Activated T-helper 2 cell treated with anti-CD3 and anti-CD28 coated beads, Interferon-gamma antibody, Interleukin-2, Interleukin-4, amounts not matched to agents 10 μg/mL and 5 μg/mL and 100 μg/mL, durations not matched to agents 14 hours and 24 hours and 36 hours (primary cell): ENCODE data around the gene LSM14B. TPM values are rescaled to one million over a fixed set of nuclear protein-coding genes. Genes with fewer than 3 reads are reported as not detected.

Experiments
- DNase-seq: peaks from one replicate; pipeline ENCODE4 v3.0.0; 2021; ENCODE audit warnings: low spot score
- H3K27ac Mint-ChIP-seq: one replicate; pipeline ENCODE4 v1.8.0; 2021; ENCODE audit warnings: mixed read lengths
- H3K27me3 Mint-ChIP-seq: one replicate; pipeline ENCODE4 v1.8.0; 2021; ENCODE audit warnings: low read depth, mixed read lengths
- H3K36me3 Mint-ChIP-seq: one replicate; pipeline ENCODE4 v1.8.0; 2021; ENCODE audit warnings: low read depth, mixed read lengths
- H3K4me1 Mint-ChIP-seq: one replicate; pipeline ENCODE4 v1.8.0; 2021; ENCODE audit warnings: low read depth, mixed read lengths
- H3K4me3 Mint-ChIP-seq: one replicate; pipeline ENCODE4 v1.8.0; 2021; ENCODE audit warnings: low read depth, mild to moderate bottlenecking, moderate library complexity, mixed read lengths
- H3K9me3 Mint-ChIP-seq: one replicate; pipeline ENCODE4 v1.8.0; 2021; ENCODE audit warnings: mixed read lengths
- intact Hi-C: fragments of 100-400 bp; cut with micrococcal nuclease; formaldehyde crosslinking; loops from one replicate; pipeline ENCODE4 v1.15.1; 2023
- total RNA-seq: library from RNA; stranded (reverse); gene quantifications from 2 replicates; pipeline ENCODE4 v1.2.3, GENCODE V29; 2022

Gene LSM14B
- total RNA-seq, 1 donor from 2014 or later: 45.0 TPM

GRCh38 chr20:62181808-62182207 lies 59.5 kb downstream of the LSM14B start:
- Mint-ChIP-seq H3K36me3 (peaks cover 14% of the 10 kb centered on the region), H3K4me1 (peaks cover 17% of the 10 kb centered on the region), H3K9me3 (no peaks in the 10 kb centered on the region), H3K4me3 (peak overlapping the region; percentile 91), H3K27ac (peak overlapping the region; percentile 89), H3K27me3 (no peaks in the 10 kb centered on the region)
- intact Hi-C loops: loop anchor here (1.0 to 2.0 kb wide), 3 partner anchors 41 to 59 kb away; partner anchors contain the start of genes LSM14B and OSBPL2
- DNase-seq: no peak

DNA sequence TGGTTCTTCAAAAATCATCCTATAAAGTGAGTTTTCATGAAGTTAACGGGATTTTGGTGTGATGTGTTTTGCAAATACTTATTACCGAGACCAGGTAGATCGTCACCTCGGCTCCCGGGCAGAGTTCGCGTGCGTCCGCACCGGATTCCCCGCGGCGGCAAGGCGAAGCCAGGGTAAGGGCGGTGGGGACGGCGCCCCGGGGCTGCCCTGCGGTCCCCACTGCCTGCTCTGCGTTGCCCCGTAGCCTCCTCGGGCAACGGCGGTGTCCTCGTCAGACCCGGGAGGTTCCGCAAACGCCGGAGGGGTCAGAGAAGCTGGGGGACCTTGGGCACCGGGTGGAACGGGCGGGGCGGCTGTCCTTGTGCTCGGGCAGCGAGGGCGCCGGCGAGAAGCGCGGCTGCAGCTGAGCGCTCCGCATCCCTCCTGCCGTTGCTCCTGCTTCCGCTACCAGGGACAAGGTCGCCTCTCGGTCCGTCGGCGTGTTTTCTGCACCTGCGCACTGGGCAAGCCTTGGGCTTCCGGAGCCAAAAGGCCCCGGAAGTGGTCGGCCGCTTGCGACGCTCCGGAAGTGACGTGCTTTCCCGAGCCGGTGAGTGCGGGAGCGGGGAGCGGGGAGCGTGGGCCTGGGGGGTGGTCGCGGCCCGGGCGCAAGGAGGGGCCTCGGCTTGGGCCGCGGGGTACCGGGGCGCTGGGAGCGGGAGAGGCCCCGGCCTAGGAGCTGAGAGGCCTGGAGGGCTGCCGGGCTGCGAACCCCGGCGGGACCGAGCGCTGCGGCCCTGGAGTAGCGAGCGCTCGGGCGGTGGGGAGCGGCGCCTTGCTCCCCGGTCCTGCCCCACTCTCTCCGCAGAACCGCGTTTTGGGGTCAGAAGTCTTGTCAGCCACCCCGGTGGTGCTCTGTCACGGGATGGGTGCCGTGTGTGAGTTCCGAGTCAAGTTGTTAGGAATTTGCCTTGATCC lies 60.5 kb downstream of the LSM14B start, which contains the start of gene MTG2:
Gene MTG2, plus strand, starts transcription at position 560 of the 957 bp plus-strand sequence. CDS start 10,393 bp downstream, outside the sequence.
- H3K4me3 Mint-ChIP-seq: peak within 1 kb of the TSS; percentile 91
- peaks cover 24% of the 10 kb centered on the region for H3K4me1 Mint-ChIP-seq
- H3K27ac Mint-ChIP-seq: peak within 1 kb of the TSS; percentile 89
- peak; percentile 93 for DNase-seq
- no peaks in the 10 kb centered on the region for H3K27me3 Mint-ChIP-seq
- H3K36me3 Mint-ChIP-seq: peaks cover 14% of the 10 kb centered on the region
- intact Hi-C loops: loop anchor here (1.0 to 2.0 kb wide), 3 partner anchors 41 to 60 kb away; partner anchors contain the start of genes LSM14B and OSBPL2
- no peaks in the 10 kb centered on the region for H3K9me3 Mint-ChIP-seq

- peaks cover 14% of the 10 kb centered on the region for H3K36me3 Mint-ChIP-seq
- peak overlapping the region; percentile 85 for H3K27ac Mint-ChIP-seq
- DNase-seq: no peak
- H3K27me3 Mint-ChIP-seq: no peaks in the 10 kb centered on the region
- intact Hi-C loops: loop anchor here (2.0 kb wide), 2 partner anchors 55 to 61 kb away; partner anchors contain the start of genes LSM14B and OSBPL2
- H3K4me1 Mint-ChIP-seq: peaks cover 24% of the 10 kb centered on the region
- no peaks in the 10 kb centered on the region for H3K9me3 Mint-ChIP-seq
- H3K4me3 Mint-ChIP-seq: peak overlapping the region; percentile 91
Observed at GRCh38 chr20:62183426-62184142, 61.3 kb downstream of the LSM14B start.

Other genes with a start within 250 kb of the LSM14B start
- gene TAF4, start 56.6 kb upstream of the LSM14B start, total RNA-seq: 23.6 and 26.9 TPM in 2 replicates
- gene PSMA7, start 20.9 kb downstream of the LSM14B start, total RNA-seq: 405 and 434 TPM in 2 replicates
- 26.0 and 30.7 TPM in 2 replicates for gene SS18L1, start 21.3 kb downstream of the LSM14B start, total RNA-seq
- gene MTG2, start 60.6 kb downstream of the LSM14B start, total RNA-seq: 34.0 and 40.2 TPM in 2 replicates
- gene HRH3, start 97.8 kb downstream of the LSM14B start, total RNA-seq: not detected in 2 replicates
- gene OSBPL2, start 116.0 kb downstream of the LSM14B start, total RNA-seq: 29.3 and 29.9 TPM in 2 replicates
- gene ADRM1, start 180.5 kb downstream of the LSM14B start, total RNA-seq: 152 and 171 TPM in 2 replicates
- gene LAMA5, start 244.8 kb downstream of the LSM14B start, total RNA-seq: 3.1 and 3.9 TPM in 2 replicates